ENCODE results near the gene FGF3. TPM values are rescaled to one million over a fixed set of nuclear protein-coding genes. Genes with fewer than 3 reads are reported as not detected.

Gene FGF3
- total RNA-seq, 1 donor from 2014 or later, result not detected

GRCh38 chr11:69814902-69815301, 4.3 kb downstream of the FGF3 start:
- Histone ChIP-seq H3K36me3 (no peaks in the 10 kb centered on the region), H3K9me3 (no peaks in the 10 kb centered on the region), H3K27me3 (no peaks in the 10 kb centered on the region), H3K27ac (no peak overlapping the region), H3K4me1 (no peaks in the 10 kb centered on the region), H3K4me3 (no peak overlapping the region)
- no peak for TF ChIP-seq CTCF (IDR thresholded peaks at IDR 0.05)
- DNase-seq (ENCODE audit: low spot score in 2 of 2), result no peak
- intact Hi-C loops (cut with DNase I), result no loop called here

GRCh38 chr11:69814411-69814810, 4.8 kb downstream of the FGF3 start:
- H3K27me3 ChIP-seq, result no peaks in the 10 kb centered on the region
- H3K27ac ChIP-seq, result no peak overlapping the region
- intact Hi-C loops (cut with DNase I), result no loop called here
- no peaks in the 10 kb centered on the region for H3K36me3 ChIP-seq
- no peak overlapping the region for H3K4me3 ChIP-seq
- DNase-seq (ENCODE audit: low spot score in 2 of 2), result no peak
- H3K9me3 ChIP-seq, result no peaks in the 10 kb centered on the region
- TF ChIP-seq CTCF (IDR thresholded peaks at IDR 0.05), result no peak
- H3K4me1 ChIP-seq, result no peaks in the 10 kb centered on the region

- Histone ChIP-seq H3K27ac (no peak overlapping the region), H3K4me3 (no peak overlapping the region), H3K27me3 (no peaks in the 10 kb centered on the region), H3K9me3 (no peaks in the 10 kb centered on the region), H3K4me1 (no peaks in the 10 kb centered on the region), H3K36me3 (no peaks in the 10 kb centered on the region)
- intact Hi-C loops (cut with DNase I), result no loop called here
- TF ChIP-seq CTCF (IDR thresholded peaks at IDR 0.05), result no peak
- no peak for DNase-seq (ENCODE audit: low spot score in 2 of 2)
Measured at GRCh38 chr11:69813839-69814238, 5.4 kb downstream of the FGF3 start.

GRCh38 chr11:69812946-69813345, 6.3 kb downstream of the FGF3 start:
- Histone ChIP-seq H3K27ac (no peak overlapping the region), H3K4me1 (no peaks in the 10 kb centered on the region), H3K4me3 (no peak overlapping the region), H3K9me3 (no peaks in the 10 kb centered on the region), H3K36me3 (no peaks in the 10 kb centered on the region), H3K27me3 (no peaks in the 10 kb centered on the region)
- intact Hi-C loops (cut with DNase I), result no loop called here
- no peak for TF ChIP-seq CTCF (IDR thresholded peaks at IDR 0.05)
- DNase-seq (ENCODE audit: low spot score in 2 of 2), result no peak

- H3K9me3 ChIP-seq, result no peaks in the 10 kb centered on the region
- H3K4me1 ChIP-seq, result no peaks in the 10 kb centered on the region
- no peak overlapping the region for H3K4me3 ChIP-seq
- H3K27ac ChIP-seq, result no peak overlapping the region
- H3K27me3 ChIP-seq, result no peaks in the 10 kb centered on the region
- DNase-seq (ENCODE audit: low spot score in 2 of 2), result no peak
- TF ChIP-seq CTCF (IDR thresholded peaks at IDR 0.05), result no peak
- intact Hi-C loops (cut with DNase I), result no loop called here
- no peaks in the 10 kb centered on the region for H3K36me3 ChIP-seq
Measured at GRCh38 chr11:69812256-69812655, 7.0 kb downstream of the FGF3 start.

- Histone ChIP-seq H3K4me3 (no peak overlapping the region), H3K27me3 (no peaks in the 10 kb centered on the region), H3K9me3 (no peaks in the 10 kb centered on the region), H3K4me1 (no peaks in the 10 kb centered on the region), H3K27ac (no peak overlapping the region), H3K36me3 (no peaks in the 10 kb centered on the region)
- DNase-seq (ENCODE audit: low spot score in 2 of 2), result no peak
- no peak for TF ChIP-seq CTCF (IDR thresholded peaks at IDR 0.05)
- intact Hi-C loops (cut with DNase I), result no loop called here
Measured at GRCh38 chr11:69811431-69811830, 7.8 kb downstream of the FGF3 start.

All from ascending aorta (tissue), 2 donors.